ENCODE results near the gene SIRT6.
"Not testable (repeated sequence)": the region's sequence is repeated elsewhere in the genome, so short reads cannot be mapped to it uniquely, and the experiment has no call there.

Gene SIRT6

GRCh38 chr19:4174895-4175668, 7.3 kb downstream of the SIRT6 start:
- DNase-seq (ENCODE audit: low read depth in 2 of 2) = no peak

GRCh38 chr19:4174213-4174894, 8.0 kb downstream of the SIRT6 start:
- DNase-seq (ENCODE audit: low read depth in 2 of 2) = no peak

GRCh38 chr19:4173479-4174212, 8.7 kb downstream of the SIRT6 start:
- DNase-seq (ENCODE audit: low read depth in 2 of 2) = no peak

- peak in 1 of 2 donors; percentile 17 for DNase-seq (ENCODE audit: low read depth in 2 of 2)
Measured at GRCh38 chr19:4172861-4173473, 9.4 kb downstream of the SIRT6 start.

- DNase-seq (ENCODE audit: low read depth in 2 of 2) = no peak
Measured at GRCh38 chr19:4171676-4172075, 10.7 kb downstream of the SIRT6 start.

- no peak for DNase-seq (ENCODE audit: low read depth in 2 of 2)
Measured at GRCh38 chr19:4164262-4164661, 18.1 kb downstream of the SIRT6 start.

- DNase-seq (ENCODE audit: low read depth in 2 of 2) = no peak
Measured at GRCh38 chr19:4161415-4162077, 20.8 kb downstream of the SIRT6 start.

GRCh38 chr19:4157971-4158370, 24.4 kb downstream of the SIRT6 start:
- not testable (repeated sequence) for DNase-seq (ENCODE audit: low read depth in 2 of 2)

- no peak for DNase-seq (ENCODE audit: low read depth in 2 of 2)
Measured at GRCh38 chr19:4157164-4157563, 25.2 kb downstream of the SIRT6 start.

GRCh38 chr19:4154571-4155312, 27.6 kb downstream of the SIRT6 start:
- DNase-seq (ENCODE audit: low read depth in 2 of 2) = no peak

- no peak for DNase-seq (ENCODE audit: low read depth in 2 of 2)
Measured at GRCh38 chr19:4152241-4152998, 29.9 kb downstream of the SIRT6 start.

GRCh38 chr19:4151623-4152022, 30.7 kb downstream of the SIRT6 start:
- no peak for DNase-seq (ENCODE audit: low read depth in 2 of 2)

GRCh38 chr19:4149518-4150288, 32.7 kb downstream of the SIRT6 start:
- DNase-seq (ENCODE audit: low read depth in 2 of 2) = no peak

GRCh38 chr19:4144666-4145249, 37.6 kb downstream of the SIRT6 start:
- DNase-seq (ENCODE audit: low read depth in 2 of 2) = no peak

GRCh38 chr19:4142916-4143315, 39.4 kb downstream of the SIRT6 start:
- DNase-seq (ENCODE audit: low read depth in 2 of 2) = not testable (repeated sequence)

GRCh38 chr19:4140237-4140711, 42.1 kb downstream of the SIRT6 start:
- no peak for DNase-seq (ENCODE audit: low read depth in 2 of 2)

GRCh38 chr19:4139614-4140236, 42.6 kb downstream of the SIRT6 start:
- DNase-seq (ENCODE audit: low read depth in 2 of 2) = peak; percentile 59 to 75

- DNase-seq (ENCODE audit: low read depth in 2 of 2) = no peak
Measured at GRCh38 chr19:4138445-4138844, 43.9 kb downstream of the SIRT6 start.

Measured in stimulated activated CD8-positive, alpha-beta memory T cell treated with anti-CD3 and anti-CD28 coated beads, Interleukin-15, amount 100 ng/mL, for 4 hours (primary cell).